Mammary epithelial cell (primary cell): ENCODE data around the gene SIK2.

Experiments used
- CTCF ChIP-seq, 2 donors: IDR thresholded peaks in 1 of 2; conservative IDR thresholded peaks in 1 of 2; 2 replicates each; pipeline ENCODE4 v1.5.1; 2011 to 2012; ENCODE audit warnings: inconsistent platforms in 2 of 2, low read length in 2 of 2, mild to moderate bottlenecking in 2 of 2, control low read depth in 1 of 2, low read depth in 1 of 2; ENCODE audit not compliant: insufficient read depth in 1 of 2; ENCODE audit errors: extremely low read depth in 1 of 2
- EZH2 ChIP-seq: IDR thresholded peaks from 2 replicates; pipeline ENCODE4 v1.6.1; 2012; ENCODE audit warnings: low read length, inconsistent platforms, borderline replicate concordance

DNA sequence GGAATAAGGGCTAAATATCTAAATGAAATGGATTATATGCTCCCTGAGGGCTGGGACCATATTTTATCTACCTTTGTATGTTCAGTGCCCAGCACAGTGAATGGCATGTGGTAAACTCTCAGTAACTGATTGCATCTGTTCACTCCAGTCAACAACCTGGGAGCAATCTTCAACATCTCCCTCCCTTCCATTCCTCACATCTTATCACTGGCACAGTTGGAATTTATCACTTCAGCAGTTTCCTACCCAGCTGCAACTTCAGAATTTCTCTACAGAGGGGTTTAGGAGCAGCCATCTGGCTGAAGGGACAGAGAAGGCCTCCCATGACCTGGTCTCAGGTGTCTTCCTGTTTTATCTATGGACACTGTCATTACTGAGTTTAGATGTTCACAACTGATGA lies 9.8 kb upstream of the SIK2 start:
- TF ChIP-seq CTCF (conservative IDR thresholded peaks at IDR 0.05 in 1 of 2, IDR thresholded peaks at IDR 0.05 in 1 of 2; ENCODE audit: extremely low read depth in 1 of 2, insufficient read depth in 1 of 2, low read depth in 1 of 2, low read length in 2 of 2) (no peak), EZH2 (no peak)
